Heart left ventricle (tissue), 16 donors: ENCODE data around the gene FAM53B. TPM values are rescaled to one million over a fixed set of nuclear protein-coding genes. Genes with fewer than 3 reads are reported as not detected.
A peak's percentile ranks its signal among the peaks of the same experiment; 100 is the strongest.

Experiments
- ATAC-seq, 4 donors: fragments of 200-7000 bp; cut with Tn5 transposase; one replicate each; pipeline ENCODE4 v1.9.1; 2020 to 2022; ENCODE audit warnings: moderate library complexity in 4 of 4, mild to moderate bottlenecking in 3 of 4, moderate number of reproducible peaks in 1 of 4
- DNase-seq, 5 donors: peaks; one replicate each; pipeline ENCODE4 v3.0.0-alpha.2; 2020
- H3K27ac ChIP-seq, 12 donors: fragments of 200-600 bp; sonication (generic) in 4 of 12; one replicate each; pipeline versions ENCODE4 v1.5.0 to v1.8.0; 2016 to 2022; ENCODE audit warnings: mild to moderate bottlenecking in 2 of 12
- H3K27me3 ChIP-seq, 9 donors: fragments of 200-600 bp; sonication (generic) in 2 of 9; one replicate each; pipeline versions ENCODE4 v1.5.1 to v1.8.0; 2016 to 2022; ENCODE audit warnings: mild to moderate bottlenecking in 3 of 9
- H3K36me3 ChIP-seq, 9 donors: fragments of 200-600 bp; sonication (generic) in 2 of 9; one replicate each; pipeline versions ENCODE4 v1.5.0 to v1.8.0; 2018 to 2022; ENCODE audit warnings: mild to moderate bottlenecking in 2 of 9
- H3K4me1 ChIP-seq, 12 donors: fragments of 200-600 bp; sonication (generic) in 4 of 12; one replicate each; pipeline versions ENCODE4 v1.5.0 to v1.8.0; 2016 to 2022; ENCODE audit warnings: mild to moderate bottlenecking in 3 of 12
- H3K4me3 ChIP-seq, 12 donors: fragments of 200-600 bp; sonication (generic) in 4 of 12; one replicate each; pipeline versions ENCODE4 v1.5.0 to v1.8.0; 2017 to 2022; ENCODE audit warnings: mild to moderate bottlenecking in 9 of 12, moderate library complexity in 4 of 12
- H3K9me3 ChIP-seq, 12 donors: fragments of 200-600 bp; sonication (generic) in 4 of 12; one replicate each; pipeline versions ENCODE4 v1.5.0 to v1.8.0; 2016 to 2022; ENCODE audit warnings: mild to moderate bottlenecking in 1 of 12
- CTCF ChIP-seq, 12 donors: fragments of 200-600 bp; sonication (generic) in 4 of 12; IDR thresholded peaks; one replicate each; pipeline versions ENCODE4 v1.5.0 to v1.8.0; 2018 to 2022; ENCODE audit warnings: antibody characterized with exemption in 12 of 12, mild to moderate bottlenecking in 5 of 12
- POLR2A ChIP-seq, 2 donors: fragments of 450-650 bp; IDR thresholded peaks; one replicate each; pipeline ENCODE4 v1.6.1; 2017; ENCODE audit warnings: antibody characterized with exemption in 2 of 2, mild to moderate bottlenecking in 2 of 2, moderate library complexity in 2 of 2
- WGBS, 4 donors: extraction: QIAGEN DNeasy Blood & Tissue Kit in 2 of 4; methylation state at CpG; one replicate each; pipeline versions ENCODE4 v1.1.5 to v1.1.7; 2013 to 2018; 5-methylcytosine and 5-hydroxymethylcytosine counted together
- intact Hi-C, 10 donors: fragments of 100-400 bp; cut with DNase I; formaldehyde crosslinking; loops; one replicate each; pipeline versions ENCODE4 v1.11.1 to v1.14.2; 2022
- polyA plus RNA-seq, 2 donors: library from polyadenylated mRNA; stranded (reverse); fragments of 200-250 nt; gene quantifications; one replicate each; pipeline ENCODE4 v1.2.3, GENCODE V29; 2013
- total RNA-seq, 9 donors: library from RNA; depleted of rRNA in 2 of 9; stranded (reverse); fragments of >200 nt in 2 of 9; fragmentation: NEBNext Ultra II Directional in 3 of 9; extraction: Animal tissue kit (Norgen Biotek cat#: 25700) in 3 of 9; gene quantifications; one replicate each; pipeline versions ENCODE4 v1.1.0 to v1.2.4, GENCODE V29; 2016 to 2023
- donor health status: ischemic (EF 13 %, LVEDD 7.1; RV severe dilation, severe dysfunction).
- donor health status: healthy with polysubstance abuse.
- donor health status: DM: no; HTN: yes; CAD: no.
- donor health status: DM: no; HTN: no; CAD: no.
- donor health status: ischemic (EF 25% LVEDD 6.9; RV normal size, moderate dysfunction).
- donor health status: ischemic (EF 25% LVEDD 5.7; RV mildly dilated, moderate dysfunction).
- donor health status: healthy.
- donor health status: DM: yes; HTN: yes; CAD: no.
- donor health status: ischemic (EF 35%, LVEDD 5.7; RV mildly dilated, moderate dysfunction).
- donor health status: nonischemic (EF 11% LVEDD 7.7; RV severe dilation, severe dysfunction).
- donor health status: DM: yes; HTN: yes; CAD: no.
- donor health status: PGD.
- donor health status: ischemic (EF 29% LVEDD 5.4; RV normal size, mild dysfunction).
- donor health status: nonischemic (EF 23%, LVEDD 6.1; RV moderate dilation, normal function).

The FAM53B gene
- total and polyA plus RNA-seq, 11 donors, result 23.7 to 57.7 (median 35.5) TPM

GRCh38 chr10:124663766-124664360 lies 80.3 kb downstream of the FAM53B start:
- no peak overlapping the region for H3K4me3 ChIP-seq
- H3K27me3 ChIP-seq, result no peaks in the 10 kb centered on the region
- H3K36me3 ChIP-seq, result peaks cover 0 to 31% (median 0%) of the 10 kb centered on the region in 9 donors
- WGBS, 4 donors, result 81 to 89% (median 87%) methylated on average over 10 to 11 of the region's 11 CpGs
- intact Hi-C loops, result no loop called here
- peaks cover 13 to 89% (median 48%) of the 10 kb centered on the region in 12 donors for H3K4me1 ChIP-seq
- no peaks in the 10 kb centered on the region for H3K9me3 ChIP-seq
- no peak for ATAC-seq
- TF ChIP-seq POLR2A (IDR thresholded peaks at IDR 0.05) (no peak), CTCF (IDR thresholded peaks at IDR 0.05) (no peak)
- peak overlapping the region in 1 of 12 donors; percentile 28 for H3K27ac ChIP-seq
- DNase-seq, result no peak

- ATAC-seq (peak in 1 of 4 donors; percentile 32), DNase-seq (no peak)
- H3K4me3 ChIP-seq, result no peak overlapping the region
- TF ChIP-seq POLR2A (IDR thresholded peaks at IDR 0.05) (no peak), CTCF (IDR thresholded peaks at IDR 0.05) (no peak)
- intact Hi-C loops, result no loop called here
- peak overlapping the region in 1 of 12 donors; percentile 29 for H3K27ac ChIP-seq
- peaks cover 0 to 31% (median 0%) of the 10 kb centered on the region in 9 donors for H3K36me3 ChIP-seq
- H3K27me3 ChIP-seq, result no peaks in the 10 kb centered on the region
- WGBS, 4 donors, result 61 to 74% (median 70%) methylated on average over 7 to 8 of the region's 8 CpGs
- H3K9me3 ChIP-seq, result no peaks in the 10 kb centered on the region
- H3K4me1 ChIP-seq, result peaks cover 9 to 84% (median 45%) of the 10 kb centered on the region in 12 donors
These were observed 81.0 kb downstream of the FAM53B start for GRCh38 chr10:124663228-124663627.

- Histone ChIP-seq H3K36me3 (peaks cover 0 to 30% (median 0%) of the 10 kb centered on the region in 9 donors), H3K4me1 (peaks cover 5 to 77% (median 34%) of the 10 kb centered on the region in 12 donors), H3K9me3 (no peaks in the 10 kb centered on the region), H3K4me3 (no peak overlapping the region), H3K27ac (peak overlapping the region in 3 of 12 donors; percentile 17 to 34 (median 19)), H3K27me3 (no peaks in the 10 kb centered on the region)
- ATAC-seq (peak in 1 of 4 donors; percentile 15), DNase-seq (no peak)
- 72 to 80% (median 78%) methylated on average over 9 of the region's 9 CpGs for WGBS, 4 donors
- TF ChIP-seq POLR2A (IDR thresholded peaks at IDR 0.05), result no peak
- no peak for TF ChIP-seq CTCF (IDR thresholded peaks at IDR 0.05)
- intact Hi-C loops, result no loop called here
These were observed 82.5 kb downstream of the FAM53B start for GRCh38 chr10:124661660-124662180.

GRCh38 chr10:124660404-124661125 lies 83.6 kb downstream of the FAM53B start:
- 44 to 77% (median 62%) methylated on average over 12 of the region's 12 CpGs for WGBS, 4 donors
- intact Hi-C loops, result no loop called here
- no peak for TF ChIP-seq CTCF (IDR thresholded peaks at IDR 0.05)
- no peak for TF ChIP-seq POLR2A (IDR thresholded peaks at IDR 0.05)

More at GRCh38 chr10:124660404-124661125, 83.6 kb downstream of the FAM53B start:
- peak overlapping the region in 1 of 12 donors; percentile 24 for H3K27ac ChIP-seq
- no peak overlapping the region for H3K4me3 ChIP-seq
- no peaks in the 10 kb centered on the region for H3K9me3 ChIP-seq
- peaks cover 0 to 76% (median 30%) of the 10 kb centered on the region in 12 donors for H3K4me1 ChIP-seq
- H3K27me3 ChIP-seq, result no peaks in the 10 kb centered on the region
- no peak for DNase-seq
- H3K36me3 ChIP-seq, result peaks cover 0 to 19% (median 2%) of the 10 kb centered on the region in 9 donors
- ATAC-seq, result no peak
